NT2/D1 (cell line): ENCODE data around the gene INTS7.

Source experiments
- SUZ12 ChIP-seq: IDR thresholded peaks from 2 replicates; pipeline ENCODE4 v1.6.1; 2011; ENCODE audit not compliant: insufficient read length, insufficient read depth; ENCODE audit errors: extremely low read depth
- YY1 ChIP-seq: IDR thresholded peaks from 2 replicates; pipeline ENCODE4 v1.6.1; 2011; ENCODE audit not compliant: insufficient read length, insufficient read depth
- ZNF274 ChIP-seq: IDR thresholded peaks from 2 replicates; pipeline ENCODE4 v1.6.1; 2011; ENCODE audit warnings: mild to moderate bottlenecking, low read depth, low read length

DNA sequence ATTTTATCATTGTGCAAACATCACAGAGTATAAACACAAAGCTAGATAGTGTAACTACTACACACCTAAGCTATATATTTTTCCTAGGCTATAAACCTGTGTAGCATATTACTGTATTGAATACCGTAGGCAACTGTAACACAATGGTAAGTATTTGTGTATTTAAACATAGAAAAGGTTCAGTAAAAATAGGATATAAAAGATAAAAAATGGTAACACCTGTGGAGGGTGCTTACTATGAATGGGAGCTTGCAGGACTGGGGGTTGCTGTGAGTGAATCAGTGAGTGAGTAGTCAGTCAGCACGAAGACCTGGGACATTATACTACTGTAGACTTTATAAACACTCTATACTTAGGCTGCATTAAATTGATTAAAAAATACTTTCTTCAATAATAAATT, 4.3 kb upstream of the INTS7 start:
- TF ChIP-seq YY1 (no peak), SUZ12 (no peak), ZNF274 (no peak)
